D721Med (cell line): Measurements from ENCODE around the gene PLCB1.

Source experiments
- DNase-seq: peaks from one replicate; pipeline ENCODE4 v3.0.0; 2011; ENCODE audit warnings: low spot score; ENCODE audit not compliant: insufficient read length
- FAIRE-seq: peaks from 2 replicates; lab custom pipeline; 2011; peaks lifted over from hg19 to GRCh38; lab: Jason Lieb, UNC
- CTCF ChIP-seq: IDR thresholded peaks from 2 replicates; pipeline ENCODE4 v1.5.1; 2012; ENCODE audit warnings: mild to moderate bottlenecking, control low read depth; ENCODE audit not compliant: insufficient read depth; ENCODE audit errors: missing control alignments

PLCB1 gene

GRCh38 chr20:8645326-8645725 lies 513.3 kb downstream of the PLCB1 start:
- no peak for TF ChIP-seq CTCF
- FAIRE-seq, result no peak

DNA sequence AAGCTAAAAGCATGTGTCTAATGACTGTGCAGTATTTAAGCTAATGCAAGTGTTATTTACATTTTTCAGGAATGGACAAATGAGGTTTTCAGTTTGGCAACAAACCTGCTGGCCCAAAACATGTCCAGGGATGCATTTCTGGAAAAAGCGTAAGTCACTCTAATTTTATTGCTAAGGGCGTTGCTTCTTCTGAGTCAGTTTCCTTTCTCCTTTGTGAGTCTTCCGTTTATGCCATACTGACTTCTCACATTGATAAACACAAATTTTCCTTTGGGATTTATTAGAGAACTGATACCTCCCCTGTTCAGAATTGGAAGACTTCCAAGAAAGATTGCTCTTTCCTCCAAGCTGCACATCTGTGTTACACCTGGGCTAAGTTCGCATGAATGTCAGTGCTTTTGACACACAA lies 514.0 kb downstream of the PLCB1 start:
- no peak for TF ChIP-seq CTCF
- DNase-seq, result no peak
- no peak for FAIRE-seq

More at GRCh38 chr20:8645326-8645725, 513.3 kb downstream of the PLCB1 start:
- DNase-seq, result no peak

DNA sequence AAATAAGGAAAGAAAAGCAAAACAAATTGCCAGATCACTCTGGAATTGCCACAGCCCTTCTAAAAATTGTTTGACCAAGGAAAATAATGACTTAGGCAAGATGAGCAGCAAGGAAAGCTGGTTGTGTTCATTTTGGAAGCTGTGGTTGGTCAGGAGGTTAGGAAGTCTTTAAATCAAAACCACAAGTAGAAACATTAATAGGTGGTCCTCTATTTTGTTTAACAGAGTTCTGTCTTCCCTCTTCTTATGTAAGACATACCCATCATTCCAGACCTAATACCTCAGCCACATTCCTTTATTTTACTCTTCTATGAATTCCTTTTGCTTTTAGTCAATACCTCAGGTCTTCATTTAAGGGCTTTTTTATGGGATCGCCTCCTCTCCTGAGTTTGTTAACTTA lies 514.6 kb downstream of the PLCB1 start:
- no peak for FAIRE-seq

GRCh38 chr20:8647961-8648441 lies 515.9 kb downstream of the PLCB1 start:
- TF ChIP-seq CTCF, result no peak
- no peak for FAIRE-seq
- no peak for DNase-seq

More for the DNA sequence above, 514.6 kb downstream of the PLCB1 start:
- DNase-seq, result no peak
- no peak for TF ChIP-seq CTCF

GRCh38 chr20:8648466-8648865 lies 516.4 kb downstream of the PLCB1 start:
- no peak for TF ChIP-seq CTCF
- FAIRE-seq, result no peak
- no peak for DNase-seq

DNA sequence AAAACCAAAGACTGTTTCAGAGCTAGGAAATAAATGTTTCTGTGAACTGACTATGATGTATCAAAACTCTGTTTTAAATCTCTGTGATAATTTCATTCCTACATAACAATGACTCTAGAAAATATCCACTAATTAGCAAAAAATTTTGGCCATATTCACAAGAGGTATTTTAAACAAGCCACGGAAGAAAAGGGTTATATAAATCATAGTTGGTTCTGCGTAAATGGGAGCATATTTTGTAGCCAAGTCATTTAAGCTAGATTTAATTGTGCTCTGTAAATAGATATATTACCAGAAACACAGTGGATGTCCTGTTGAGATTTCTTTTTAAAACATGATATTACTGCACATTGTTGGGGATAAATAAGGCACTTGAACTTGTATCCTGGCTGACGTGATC lies 520.3 kb downstream of the PLCB1 start:
- DNase-seq (no peak), FAIRE-seq (no peak)
- TF ChIP-seq CTCF, result no peak

GRCh38 chr20:8654486-8654885 lies 522.4 kb downstream of the PLCB1 start:
- no peak for TF ChIP-seq CTCF
- DNase-seq (no peak), FAIRE-seq (no peak)
